ENCODE data around the gene CDH13. TPM values are rescaled to one million over a fixed set of nuclear protein-coding genes. Genes with fewer than 3 reads are reported as not detected.

CDH13 gene
- total and polyA plus RNA-seq, 7 donors: 6.1 to 30.7 (median 22.8) TPM

GRCh38 chr16:83403761-83404160 is 777.0 kb downstream of the CDH13 start:
- Histone ChIP-seq H3K9me3 (no peaks in the 10 kb centered on the region), H3K27me3 (ENCODE audit: insufficient read depth in 3 of 3, low read length in 2 of 3) (no peaks in the 10 kb centered on the region), H3K36me3 (ENCODE audit: insufficient read depth in 1 of 2, low read depth in 1 of 2) (no peaks in the 10 kb centered on the region), H3K27ac (no peak overlapping the region), H3K4me1 (no peaks in the 10 kb centered on the region), H3K4me3 (no peak overlapping the region)
- no peak for TF ChIP-seq CTCF (IDR thresholded peaks at IDR 0.05)
- no peak for DNase-seq
- no peak for ATAC-seq
- intact Hi-C loops (cut with DNase I): no loop called here
- WGBS, 3 donors: 75 to 92% (median 81%) methylated on average over 2 of the region's 2 CpGs

DNA sequence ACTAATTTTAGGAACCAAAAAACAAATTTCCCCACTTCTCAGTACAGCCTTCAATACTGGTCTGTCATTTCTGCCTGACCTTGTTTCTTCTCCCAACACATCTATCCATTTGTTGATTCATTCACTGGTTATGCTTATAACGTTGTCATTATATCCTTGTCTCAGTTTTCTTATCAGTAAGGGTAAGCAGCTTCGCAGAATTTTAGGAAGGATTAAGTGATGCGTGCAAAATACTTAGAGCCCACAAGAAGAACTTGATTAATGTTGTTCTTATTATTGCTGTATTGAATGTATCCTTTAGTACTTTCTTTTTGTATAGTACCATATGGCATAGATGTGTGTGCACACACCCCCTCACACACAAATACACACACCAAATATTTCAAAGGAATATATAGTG is 777.5 kb downstream of the CDH13 start:
- Histone ChIP-seq H3K36me3 (ENCODE audit: insufficient read depth in 1 of 2, low read depth in 1 of 2) (no peaks in the 10 kb centered on the region), H3K27me3 (ENCODE audit: insufficient read depth in 3 of 3, low read length in 2 of 3) (no peaks in the 10 kb centered on the region), H3K4me3 (no peak overlapping the region), H3K27ac (no peak overlapping the region), H3K9me3 (no peaks in the 10 kb centered on the region), H3K4me1 (no peaks in the 10 kb centered on the region)
- 72 to 82% (median 74%) methylated on average over 3 of the region's 3 CpGs for WGBS, 3 donors
- DNase-seq (no peak), ATAC-seq (no peak)
- TF ChIP-seq CTCF (IDR thresholded peaks at IDR 0.05): no peak
- intact Hi-C loops (cut with DNase I): no loop called here

DNA sequence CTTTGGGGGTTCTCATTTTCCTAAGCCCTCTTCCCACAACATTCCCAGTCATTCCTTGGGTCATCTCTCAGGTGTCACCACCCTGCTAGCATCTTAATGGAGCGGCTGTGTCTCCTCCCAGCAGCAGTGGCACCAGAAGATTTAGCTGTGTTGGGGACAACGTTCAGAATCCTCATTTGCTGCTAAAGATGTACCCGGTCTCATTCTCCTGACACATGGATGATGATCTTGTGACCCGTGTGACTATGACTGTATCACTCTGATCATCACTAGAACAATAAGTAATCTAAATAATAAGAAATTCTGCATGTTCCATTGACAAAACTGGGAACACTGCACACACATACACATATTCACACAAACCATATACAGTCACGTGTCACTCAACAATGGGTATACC is 781.2 kb downstream of the CDH13 start:
- 83% methylated on average over 5 of the region's 5 CpGs for WGBS, 3 donors

GRCh38 chr16:83409347-83409746 is 782.6 kb downstream of the CDH13 start:
- WGBS, 3 donors: 92 to 93% (median 92%) methylated on average over 3 of the region's 3 CpGs
- Histone ChIP-seq H3K27ac (no peak overlapping the region), H3K9me3 (no peaks in the 10 kb centered on the region)

More for the DNA sequence above, 781.2 kb downstream of the CDH13 start:
- no peaks in the 10 kb centered on the region for H3K4me1 ChIP-seq
- H3K4me3 ChIP-seq: no peak overlapping the region
- TF ChIP-seq CTCF (IDR thresholded peaks at IDR 0.05): no peak
- DNase-seq (no peak), ATAC-seq (no peak)
- no peaks in the 10 kb centered on the region for H3K9me3 ChIP-seq
- no peaks in the 10 kb centered on the region for H3K27me3 ChIP-seq (ENCODE audit: insufficient read depth in 3 of 3, low read length in 2 of 3)
- intact Hi-C loops (cut with DNase I): no loop called here
- H3K27ac ChIP-seq: no peak overlapping the region
- no peaks in the 10 kb centered on the region for H3K36me3 ChIP-seq (ENCODE audit: insufficient read depth in 1 of 2, low read depth in 1 of 2)

More at GRCh38 chr16:83409347-83409746, 782.6 kb downstream of the CDH13 start:
- H3K4me1 ChIP-seq: no peaks in the 10 kb centered on the region
- no peaks in the 10 kb centered on the region for H3K36me3 ChIP-seq (ENCODE audit: insufficient read depth in 1 of 2, low read depth in 1 of 2)
- no peaks in the 10 kb centered on the region for H3K27me3 ChIP-seq (ENCODE audit: insufficient read depth in 3 of 3, low read length in 2 of 3)
- intact Hi-C loops (cut with DNase I): no loop called here
- TF ChIP-seq CTCF (IDR thresholded peaks at IDR 0.05): no peak
- ATAC-seq (no peak), DNase-seq (no peak)
- H3K4me3 ChIP-seq: no peak overlapping the region

Measured in psoas muscle (tissue), 8 donors.